ENCODE data around the gene SFRP4. TPM values are rescaled to one million over a fixed set of nuclear protein-coding genes. Genes with fewer than 3 reads are reported as not detected.

The SFRP4 gene
- total and polyA plus RNA-seq, 5 donors from 2014 or later = not detected

GRCh38 chr7:37952240-37952639, 35.6 kb upstream of the SFRP4 start:
- no peak for DNase-seq
- Mint-ChIP-seq H3K9me3 (peaks cover 0 to 2% (median 0%) of the 10 kb centered on the region in 7 donors), H3K4me1 (no peaks in the 10 kb centered on the region), H3K27ac (no peak overlapping the region), H3K36me3 (no peaks in the 10 kb centered on the region), H3K27me3 (no peaks in the 10 kb centered on the region), H3K4me3 (no peak overlapping the region)
- H3K36me3 ChIP-seq (ENCODE audit: control insufficient read depth, insufficient read depth, low read length) = no peaks in the 10 kb centered on the region
- no peaks in the 10 kb centered on the region for H3K9me3 ChIP-seq (ENCODE audit: control insufficient read depth in 2 of 2, low read length in 2 of 2)
- H3K4me3 ChIP-seq (ENCODE audit: low read depth, low read length) = no peak overlapping the region
- no peak overlapping the region for H3K27ac ChIP-seq (ENCODE audit: insufficient read depth, low read length, poor library complexity, severe bottlenecking)
- no peaks in the 10 kb centered on the region for H3K4me1 ChIP-seq (ENCODE audit: control insufficient read depth, insufficient read depth, low read length, poor library complexity, severe bottlenecking)
- no peaks in the 10 kb centered on the region for H3K27me3 ChIP-seq (ENCODE audit: control insufficient read depth, insufficient read depth, low read length)
- ATAC-seq (ENCODE audit: low read depth in 2 of 2) = no peak

GRCh38 chr7:37947941-37948210, 31.3 kb upstream of the SFRP4 start:
- H3K36me3 Mint-ChIP-seq = no peaks in the 10 kb centered on the region
- ATAC-seq (ENCODE audit: low read depth in 2 of 2) (no peak), DNase-seq (no peak)
- Histone ChIP-seq H3K4me3 (ENCODE audit: low read depth, low read length) (no peak overlapping the region), H3K36me3 (ENCODE audit: control insufficient read depth, insufficient read depth, low read length) (no peaks in the 10 kb centered on the region), H3K27ac (ENCODE audit: insufficient read depth, low read length, poor library complexity, severe bottlenecking) (no peak overlapping the region), H3K27me3 (ENCODE audit: control insufficient read depth, insufficient read depth, low read length) (no peaks in the 10 kb centered on the region), H3K9me3 (ENCODE audit: control insufficient read depth in 2 of 2, low read length in 2 of 2) (no peaks in the 10 kb centered on the region), H3K4me1 (ENCODE audit: control insufficient read depth, insufficient read depth, low read length, poor library complexity, severe bottlenecking) (no peaks in the 10 kb centered on the region)
- H3K9me3 Mint-ChIP-seq = peaks cover 0 to 5% (median 0%) of the 10 kb centered on the region in 7 donors
- H3K4me1 Mint-ChIP-seq = no peaks in the 10 kb centered on the region
- H3K4me3 Mint-ChIP-seq = no peak overlapping the region
- H3K27me3 Mint-ChIP-seq = no peaks in the 10 kb centered on the region
- no peak overlapping the region for H3K27ac Mint-ChIP-seq

GRCh38 chr7:37947138-37947940, 30.7 kb upstream of the SFRP4 start:
- no peak for ATAC-seq (ENCODE audit: low read depth in 2 of 2)
- Histone ChIP-seq H3K4me3 (ENCODE audit: low read depth, low read length) (no peak overlapping the region), H3K9me3 (ENCODE audit: control insufficient read depth in 2 of 2, low read length in 2 of 2) (no peaks in the 10 kb centered on the region), H3K27ac (ENCODE audit: insufficient read depth, low read length, poor library complexity, severe bottlenecking) (no peak overlapping the region), H3K27me3 (ENCODE audit: control insufficient read depth, insufficient read depth, low read length) (no peaks in the 10 kb centered on the region), H3K36me3 (ENCODE audit: control insufficient read depth, insufficient read depth, low read length) (no peaks in the 10 kb centered on the region), H3K4me1 (ENCODE audit: control insufficient read depth, insufficient read depth, low read length, poor library complexity, severe bottlenecking) (no peaks in the 10 kb centered on the region)
- Mint-ChIP-seq H3K27me3 (no peaks in the 10 kb centered on the region), H3K4me3 (no peak overlapping the region), H3K36me3 (no peaks in the 10 kb centered on the region), H3K27ac (no peak overlapping the region), H3K4me1 (no peaks in the 10 kb centered on the region), H3K9me3 (peaks cover 0 to 5% (median 0%) of the 10 kb centered on the region in 7 donors)
- DNase-seq = no peak

- Mint-ChIP-seq H3K4me3 (no peak overlapping the region), H3K27me3 (no peaks in the 10 kb centered on the region), H3K9me3 (peaks cover 0 to 5% (median 0%) of the 10 kb centered on the region in 7 donors), H3K27ac (no peak overlapping the region), H3K36me3 (no peaks in the 10 kb centered on the region), H3K4me1 (no peaks in the 10 kb centered on the region)
- ATAC-seq (ENCODE audit: low read depth in 2 of 2) (no peak), DNase-seq (no peak)
- Histone ChIP-seq H3K4me3 (ENCODE audit: low read depth, low read length) (no peak overlapping the region), H3K9me3 (ENCODE audit: control insufficient read depth in 2 of 2, low read length in 2 of 2) (no peaks in the 10 kb centered on the region), H3K4me1 (ENCODE audit: control insufficient read depth, insufficient read depth, low read length, poor library complexity, severe bottlenecking) (no peaks in the 10 kb centered on the region), H3K27ac (ENCODE audit: insufficient read depth, low read length, poor library complexity, severe bottlenecking) (no peak overlapping the region), H3K36me3 (ENCODE audit: control insufficient read depth, insufficient read depth, low read length) (no peaks in the 10 kb centered on the region), H3K27me3 (ENCODE audit: control insufficient read depth, insufficient read depth, low read length) (no peaks in the 10 kb centered on the region)
Measured at GRCh38 chr7:37945336-37945735, 28.7 kb upstream of the SFRP4 start.

GRCh38 chr7:37944737-37945054, 28.1 kb upstream of the SFRP4 start:
- Histone ChIP-seq H3K4me3 (ENCODE audit: low read depth, low read length) (no peak overlapping the region), H3K27ac (ENCODE audit: insufficient read depth, low read length, poor library complexity, severe bottlenecking) (no peak overlapping the region), H3K4me1 (ENCODE audit: control insufficient read depth, insufficient read depth, low read length, poor library complexity, severe bottlenecking) (no peaks in the 10 kb centered on the region), H3K27me3 (ENCODE audit: control insufficient read depth, insufficient read depth, low read length) (no peaks in the 10 kb centered on the region), H3K9me3 (ENCODE audit: control insufficient read depth in 2 of 2, low read length in 2 of 2) (no peaks in the 10 kb centered on the region), H3K36me3 (ENCODE audit: control insufficient read depth, insufficient read depth, low read length) (no peaks in the 10 kb centered on the region)
- ATAC-seq (ENCODE audit: low read depth in 2 of 2) (no peak), DNase-seq (no peak)
- Mint-ChIP-seq H3K27me3 (no peaks in the 10 kb centered on the region), H3K27ac (no peak overlapping the region), H3K4me3 (no peak overlapping the region), H3K36me3 (no peaks in the 10 kb centered on the region), H3K9me3 (peaks cover 0 to 4% (median 0%) of the 10 kb centered on the region in 7 donors), H3K4me1 (no peaks in the 10 kb centered on the region)

- H3K27ac ChIP-seq (ENCODE audit: insufficient read depth, low read length, poor library complexity, severe bottlenecking) = no peak overlapping the region
- Mint-ChIP-seq H3K4me1 (no peaks in the 10 kb centered on the region), H3K4me3 (no peak overlapping the region), H3K9me3 (peaks cover 0 to 4% (median 0%) of the 10 kb centered on the region in 7 donors), H3K27me3 (no peaks in the 10 kb centered on the region), H3K36me3 (no peaks in the 10 kb centered on the region), H3K27ac (no peak overlapping the region)
- H3K9me3 ChIP-seq (ENCODE audit: control insufficient read depth in 2 of 2, low read length in 2 of 2) = no peaks in the 10 kb centered on the region
- DNase-seq (no peak), ATAC-seq (ENCODE audit: low read depth in 2 of 2) (no peak)
- no peaks in the 10 kb centered on the region for H3K27me3 ChIP-seq (ENCODE audit: control insufficient read depth, insufficient read depth, low read length)
- no peaks in the 10 kb centered on the region for H3K36me3 ChIP-seq (ENCODE audit: control insufficient read depth, insufficient read depth, low read length)
- no peak overlapping the region for H3K4me3 ChIP-seq (ENCODE audit: low read depth, low read length)
- no peaks in the 10 kb centered on the region for H3K4me1 ChIP-seq (ENCODE audit: control insufficient read depth, insufficient read depth, low read length, poor library complexity, severe bottlenecking)
Measured at GRCh38 chr7:37943905-37944736, 27.5 kb upstream of the SFRP4 start.

GRCh38 chr7:37942934-37943610, 26.5 kb upstream of the SFRP4 start:
- Mint-ChIP-seq H3K36me3 (no peaks in the 10 kb centered on the region), H3K9me3 (peaks cover 0 to 4% (median 0%) of the 10 kb centered on the region in 7 donors), H3K27me3 (no peaks in the 10 kb centered on the region), H3K4me1 (no peaks in the 10 kb centered on the region), H3K27ac (no peak overlapping the region), H3K4me3 (no peak overlapping the region)
- ATAC-seq (ENCODE audit: low read depth in 2 of 2) (no peak), DNase-seq (no peak)
- Histone ChIP-seq H3K27me3 (ENCODE audit: control insufficient read depth, insufficient read depth, low read length) (no peaks in the 10 kb centered on the region), H3K4me1 (ENCODE audit: control insufficient read depth, insufficient read depth, low read length, poor library complexity, severe bottlenecking) (no peaks in the 10 kb centered on the region), H3K36me3 (ENCODE audit: control insufficient read depth, insufficient read depth, low read length) (no peaks in the 10 kb centered on the region), H3K4me3 (ENCODE audit: low read depth, low read length) (no peak overlapping the region), H3K27ac (ENCODE audit: insufficient read depth, low read length, poor library complexity, severe bottlenecking) (no peak overlapping the region), H3K9me3 (ENCODE audit: control insufficient read depth in 2 of 2, low read length in 2 of 2) (no peaks in the 10 kb centered on the region)

Measured in CD4-positive, CD25-positive, alpha-beta regulatory T cell (primary cell).